Hypothalamus (tissue), 51 donors: ENCODE measurements around the gene PLAC1.
A peak's percentile ranks its signal among the peaks of the same experiment; 100 is the strongest.

ENCODE experiments used
- DNase-seq, 51 donors: peaks; one replicate each; lab custom pipeline; 2025; lab: John Stamatoyannopoulos, UW

Gene PLAC1

DNA sequence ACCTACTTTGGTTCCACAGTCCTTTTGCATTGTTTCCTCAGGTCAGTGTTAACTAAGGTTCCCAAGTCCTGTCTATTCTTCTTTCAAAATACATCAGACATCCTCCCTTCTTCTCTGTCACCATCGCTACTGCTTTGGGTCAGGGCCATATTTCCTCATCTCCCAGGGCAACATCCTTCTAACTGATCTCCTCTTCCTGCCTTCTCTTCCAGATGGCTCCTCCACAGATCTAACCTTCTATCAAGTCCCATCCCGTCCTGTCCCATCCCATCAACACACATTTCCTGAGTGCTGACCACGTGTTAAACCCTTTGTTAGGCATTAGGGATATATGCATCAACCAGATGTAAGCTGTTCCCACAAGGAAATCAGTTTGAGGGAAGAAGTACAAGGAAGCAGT is 25.9 kb downstream of the PLAC1 start:
- DNase-seq: no peak

DNA sequence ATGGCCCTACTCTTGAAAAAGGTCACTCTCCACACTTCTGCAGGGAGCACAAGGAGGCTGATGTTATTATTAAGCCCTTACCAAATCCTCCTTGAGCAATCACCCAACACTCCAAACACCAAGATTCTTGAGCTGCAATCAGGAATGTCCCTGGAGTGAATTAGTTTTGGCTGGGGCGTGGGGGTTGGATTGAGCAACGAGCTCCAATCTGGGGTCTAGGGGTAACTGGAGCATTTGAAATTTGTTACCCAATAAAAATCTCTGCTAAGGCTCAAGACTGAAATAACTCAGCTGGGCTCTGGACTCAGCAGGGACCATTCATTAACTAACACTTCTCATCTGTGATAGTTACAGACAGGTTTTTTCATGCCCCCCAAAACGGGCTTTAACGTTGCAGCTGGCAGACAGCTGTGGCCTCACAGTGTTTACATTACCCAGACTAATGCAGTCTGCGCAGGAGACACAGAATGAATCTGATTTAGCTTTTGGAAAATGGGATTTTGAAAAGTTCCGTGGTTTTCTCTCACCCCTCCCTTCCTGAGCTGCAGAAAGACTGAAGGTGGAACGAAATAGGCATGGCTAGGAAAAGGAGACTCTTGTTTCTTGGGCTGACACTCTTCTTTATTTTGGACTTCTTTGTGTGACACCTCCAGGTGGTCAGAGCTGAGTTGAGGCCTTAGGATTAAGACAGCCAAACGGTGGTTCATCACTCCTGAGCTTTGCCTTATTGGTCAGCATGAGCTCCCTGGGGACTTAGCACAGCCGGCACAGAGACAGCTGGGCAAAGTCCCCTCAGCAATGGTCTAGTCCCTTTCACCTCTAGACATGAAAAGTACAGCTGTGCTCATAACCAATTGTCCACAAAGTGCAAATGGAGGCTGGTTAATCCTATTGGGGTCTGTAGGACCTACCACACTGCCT is 26.6 kb downstream of the PLAC1 start:
- DNase-seq: no peak

DNA sequence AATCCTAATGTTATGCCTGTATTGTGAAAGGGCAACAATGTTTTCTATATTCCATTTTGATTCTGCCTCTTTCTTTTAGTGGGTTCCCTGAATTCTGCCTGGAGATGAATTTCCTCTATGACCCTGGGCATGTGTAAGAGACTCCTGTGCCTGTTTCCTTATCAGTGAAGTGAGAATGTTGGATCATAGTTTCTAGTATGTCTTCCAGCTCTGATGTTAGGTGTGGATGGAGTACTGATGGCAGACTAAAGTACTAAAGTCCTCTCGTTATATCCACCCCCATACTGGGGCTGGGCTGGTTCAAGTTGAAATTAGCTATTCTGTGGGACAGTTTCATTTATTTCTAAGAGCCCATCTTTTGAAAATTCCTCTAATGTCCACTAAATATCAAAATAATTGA is 29.6 kb downstream of the PLAC1 start:
- DNase-seq: no peak

DNA sequence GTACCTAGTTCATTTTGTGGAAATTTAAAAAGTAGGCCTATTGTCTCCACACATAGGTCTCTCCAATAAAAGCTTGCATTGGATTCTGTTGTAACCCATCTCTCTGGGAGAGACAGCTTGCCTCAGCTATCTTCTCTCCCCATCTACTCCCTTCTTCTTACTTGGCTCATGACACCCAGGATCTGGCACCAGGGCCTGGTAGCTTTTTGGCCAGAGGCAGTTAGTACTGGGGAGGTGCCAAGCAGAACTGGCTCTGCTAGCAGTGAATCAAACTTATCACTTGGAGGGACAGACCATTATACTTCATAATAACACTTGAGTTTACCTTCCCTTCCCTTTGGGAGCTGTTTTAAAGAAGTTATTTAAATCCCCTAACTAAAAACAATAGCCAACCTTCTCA is 31.8 kb downstream of the PLAC1 start:
- DNase-seq: no peak

DNA sequence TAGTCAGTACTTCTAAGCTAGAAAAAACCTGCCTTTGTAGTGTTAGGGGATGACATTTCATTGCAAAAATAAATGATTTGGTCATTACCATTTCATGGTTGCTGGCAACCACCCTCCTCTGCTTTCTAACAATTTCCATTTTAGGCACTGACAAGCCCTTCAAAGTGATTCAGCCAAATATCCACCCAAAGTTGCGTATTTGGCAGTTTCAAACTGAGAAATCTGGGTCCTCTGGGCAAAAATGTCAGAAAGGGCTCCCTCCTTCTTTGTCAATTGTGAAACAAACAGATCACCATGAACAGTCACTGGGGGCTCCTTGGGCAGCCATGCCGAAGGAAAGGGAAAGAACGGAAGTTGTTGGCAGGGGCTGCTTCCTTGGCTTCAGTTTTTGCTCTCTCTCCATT is 33.0 kb downstream of the PLAC1 start:
- peak in 1 of 51 donors; percentile 0 for DNase-seq

DNA sequence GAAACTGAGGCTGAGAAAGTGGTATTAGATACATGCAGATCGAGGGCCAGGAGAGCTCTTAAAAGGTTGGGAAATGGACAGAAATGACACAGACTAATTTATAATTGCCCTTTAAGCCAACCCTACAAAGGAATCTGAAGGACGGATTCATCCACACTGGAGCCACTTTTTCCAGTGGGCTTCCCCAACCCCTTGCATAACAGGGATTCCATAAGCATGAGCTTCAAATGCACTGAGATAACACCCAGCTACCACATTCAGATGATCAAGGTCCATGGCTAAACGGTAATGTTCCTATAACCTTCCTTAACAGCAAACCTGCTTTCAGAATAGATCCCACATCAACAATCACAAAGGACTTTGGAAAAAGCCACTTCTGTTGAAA is 34.2 kb downstream of the PLAC1 start:
- no peak for DNase-seq

DNA sequence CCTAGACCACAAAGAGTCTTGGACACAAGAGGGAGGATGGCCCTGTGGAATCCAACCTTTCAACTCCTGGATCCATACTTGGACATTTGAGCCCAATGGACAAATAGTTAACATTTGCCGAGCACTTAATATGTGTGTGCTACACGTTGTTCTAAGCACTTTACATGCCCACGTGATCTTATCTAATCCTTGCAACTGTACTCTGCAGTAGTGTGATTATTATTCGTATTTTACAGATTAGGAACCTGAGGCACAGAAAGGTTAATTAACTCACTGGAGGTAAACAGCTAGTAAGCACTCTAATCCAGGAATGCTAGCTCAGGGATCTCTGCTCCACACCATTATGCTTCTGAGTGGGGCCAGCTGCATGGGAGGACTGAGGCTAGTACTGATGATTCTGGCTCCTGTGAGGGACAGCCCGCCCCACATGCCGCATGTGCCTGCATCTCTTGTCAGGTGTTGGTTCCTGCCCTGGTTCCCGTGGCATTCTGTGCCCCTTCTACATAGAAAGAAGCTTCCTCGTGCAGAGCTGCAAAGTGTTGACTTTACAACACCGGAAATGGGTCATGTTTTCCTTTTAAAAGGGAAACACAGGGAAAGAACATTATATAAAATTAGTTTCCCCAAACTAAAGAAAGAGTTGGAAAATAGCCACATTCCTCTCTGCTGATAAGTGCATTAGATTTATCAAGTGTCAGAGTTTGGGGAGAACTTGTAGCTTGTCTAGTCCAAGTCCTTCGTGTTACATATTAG is 34.8 kb downstream of the PLAC1 start:
- no peak for DNase-seq

DNA sequence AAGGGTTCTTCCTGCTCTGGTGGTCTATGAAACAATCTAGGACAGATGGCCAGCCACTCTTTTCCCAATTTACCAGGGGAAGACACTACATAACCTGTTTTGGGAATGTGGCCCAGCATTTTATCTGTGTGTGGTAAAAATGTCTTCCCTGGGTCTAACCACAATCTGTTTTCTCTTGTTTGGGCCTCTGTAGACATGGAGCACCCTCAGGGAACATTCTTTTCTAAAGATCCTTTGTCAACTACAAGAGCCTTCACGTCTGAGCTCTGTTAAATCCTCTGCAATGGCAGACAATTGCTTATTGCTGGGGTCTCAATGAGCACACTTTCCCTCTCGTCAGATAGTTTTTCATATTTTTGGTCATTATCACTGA is 35.5 kb downstream of the PLAC1 start:
- DNase-seq: no peak

DNA sequence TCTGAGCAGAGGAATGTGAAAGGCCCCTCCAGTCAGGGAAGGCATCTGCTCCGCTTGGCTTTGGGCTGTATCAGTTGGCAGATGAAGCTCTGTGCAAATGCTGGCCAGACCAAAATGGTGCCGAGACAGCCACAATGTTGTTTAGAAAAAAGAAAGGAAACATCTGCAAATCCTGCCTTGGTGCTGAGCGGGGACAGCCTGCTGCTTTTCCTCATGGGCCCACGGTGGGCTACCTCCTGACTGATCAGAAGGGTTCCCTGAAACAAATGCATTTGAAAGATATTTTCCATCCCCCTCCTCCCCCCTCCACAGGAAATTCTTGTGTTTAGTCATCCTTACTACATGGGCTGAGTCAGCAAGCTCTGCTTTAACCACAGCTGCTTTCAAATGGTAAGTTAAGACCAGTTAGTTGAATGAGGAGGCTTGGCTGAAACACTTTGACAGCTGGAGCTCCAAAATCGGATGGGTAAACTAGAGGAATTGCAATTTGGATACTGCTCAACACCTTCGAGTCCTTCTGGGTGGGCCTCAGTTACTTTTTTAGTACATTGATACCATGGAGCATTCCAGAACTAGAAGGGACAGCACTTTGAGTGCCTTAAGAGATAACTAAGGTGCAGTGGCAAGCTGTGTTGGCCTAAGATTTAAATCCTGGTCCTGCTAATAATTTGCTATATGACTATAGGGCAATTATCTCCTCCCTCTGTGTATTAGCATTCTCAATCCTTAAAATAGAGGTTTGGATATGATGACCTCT is 36.0 kb downstream of the PLAC1 start:
- no peak for DNase-seq

DNA sequence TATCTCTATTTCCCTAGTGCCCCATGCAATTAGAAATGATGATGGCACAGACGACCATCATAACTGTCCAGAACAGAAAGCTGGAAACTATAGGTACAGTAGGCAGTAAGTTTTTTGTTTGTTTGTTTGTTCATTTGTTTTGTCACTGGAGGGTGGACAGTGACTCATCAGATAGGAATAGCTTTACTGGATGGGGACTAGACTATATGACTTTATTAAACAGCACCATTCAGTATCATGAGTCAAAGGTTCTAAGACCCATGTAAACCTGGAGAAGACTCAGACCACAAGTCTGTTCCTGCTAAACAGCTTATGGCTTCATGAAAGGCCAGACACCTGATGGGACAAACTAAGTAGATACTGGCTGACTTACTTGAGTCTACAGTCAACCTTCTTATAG is 38.4 kb downstream of the PLAC1 start:
- DNase-seq: no peak

DNA sequence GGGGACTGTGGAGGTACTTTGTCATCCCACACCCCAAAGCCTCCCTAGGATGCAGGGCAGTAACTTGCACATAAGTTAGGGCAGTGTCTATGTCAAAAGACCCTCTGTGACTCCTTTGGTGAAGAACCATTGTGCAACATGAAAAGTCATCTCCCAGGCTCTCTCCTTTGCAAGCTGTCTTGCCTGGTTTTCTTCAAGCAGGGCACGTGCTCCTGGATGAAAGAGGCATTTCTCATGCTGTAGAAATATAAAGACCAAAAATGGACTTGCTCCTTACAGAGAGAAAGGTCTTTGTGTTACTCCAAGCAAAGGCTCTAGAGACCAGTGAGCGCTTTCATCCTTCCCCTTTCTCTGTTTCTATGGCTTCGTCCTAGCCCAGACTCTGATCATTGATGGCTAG is 44.9 kb downstream of the PLAC1 start:
- DNase-seq: no peak

DNA sequence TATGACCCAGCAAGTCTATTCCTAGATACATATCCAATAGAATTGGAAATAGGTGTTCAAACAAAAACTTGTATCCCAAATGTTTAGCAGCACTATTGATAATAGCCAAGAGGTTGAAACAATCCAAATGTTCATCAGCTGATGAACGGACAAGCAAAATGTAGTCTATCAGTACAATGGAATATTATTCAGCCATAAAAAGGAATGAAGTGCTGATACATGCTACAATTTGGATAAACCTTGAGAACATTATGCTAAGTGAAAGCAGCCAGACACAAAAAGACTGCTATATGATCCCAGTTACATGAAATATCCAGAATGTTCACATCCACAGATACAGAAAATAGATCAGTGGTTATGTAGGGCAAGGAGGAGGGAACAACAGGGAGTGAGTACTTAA is 50.1 kb downstream of the PLAC1 start:
- DNase-seq: no peak

DNA sequence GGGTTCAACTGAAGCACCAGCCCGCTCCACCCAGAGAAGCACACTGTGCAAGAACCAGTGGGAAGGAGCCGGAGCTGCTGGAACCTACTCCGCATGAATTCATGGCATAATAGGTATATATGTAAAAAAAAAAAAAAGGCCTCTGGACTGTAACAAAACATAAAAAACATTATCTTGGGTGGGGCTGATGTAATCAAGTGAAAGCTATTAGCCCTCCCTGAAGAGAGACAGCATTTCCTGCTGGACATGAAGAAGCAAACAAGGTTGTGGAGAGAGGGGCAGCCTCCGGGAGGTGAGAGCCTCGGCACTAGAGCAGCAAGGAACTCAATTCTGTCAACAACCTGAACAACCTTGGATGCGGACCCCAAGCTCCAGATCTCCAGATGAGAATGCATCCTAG is 50.7 kb downstream of the PLAC1 start:
- DNase-seq: no peak

DNA sequence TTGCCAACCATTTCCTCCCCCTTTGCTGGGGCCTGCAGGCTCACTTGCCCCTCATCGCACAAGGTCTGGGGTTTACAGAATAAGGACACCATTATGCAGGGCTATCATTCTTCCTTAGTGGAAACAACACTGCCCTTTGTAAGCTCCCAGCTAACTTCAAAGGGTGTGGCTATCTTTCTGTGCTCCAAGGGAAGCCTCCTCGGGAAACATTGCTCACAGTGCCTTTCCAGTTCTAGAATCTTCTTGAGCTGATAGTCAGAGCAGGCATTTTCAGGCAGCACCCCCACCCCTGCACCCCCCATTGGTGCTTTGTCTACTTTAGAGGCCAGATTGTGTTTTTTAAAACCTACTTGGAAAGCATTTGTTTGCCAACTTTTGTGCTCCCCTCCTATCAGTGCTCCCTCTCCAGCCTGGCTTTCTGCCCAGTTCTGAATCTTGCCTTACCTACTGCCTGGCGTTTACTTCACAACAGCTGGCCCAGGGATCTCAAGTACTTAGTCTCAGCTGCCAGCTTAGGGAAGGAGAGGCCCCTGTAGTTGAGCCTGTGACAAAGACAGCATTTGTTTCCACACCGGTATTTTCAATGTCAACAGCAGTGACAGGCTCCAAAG is 53.5 kb downstream of the PLAC1 start:
- DNase-seq: no peak

DNA sequence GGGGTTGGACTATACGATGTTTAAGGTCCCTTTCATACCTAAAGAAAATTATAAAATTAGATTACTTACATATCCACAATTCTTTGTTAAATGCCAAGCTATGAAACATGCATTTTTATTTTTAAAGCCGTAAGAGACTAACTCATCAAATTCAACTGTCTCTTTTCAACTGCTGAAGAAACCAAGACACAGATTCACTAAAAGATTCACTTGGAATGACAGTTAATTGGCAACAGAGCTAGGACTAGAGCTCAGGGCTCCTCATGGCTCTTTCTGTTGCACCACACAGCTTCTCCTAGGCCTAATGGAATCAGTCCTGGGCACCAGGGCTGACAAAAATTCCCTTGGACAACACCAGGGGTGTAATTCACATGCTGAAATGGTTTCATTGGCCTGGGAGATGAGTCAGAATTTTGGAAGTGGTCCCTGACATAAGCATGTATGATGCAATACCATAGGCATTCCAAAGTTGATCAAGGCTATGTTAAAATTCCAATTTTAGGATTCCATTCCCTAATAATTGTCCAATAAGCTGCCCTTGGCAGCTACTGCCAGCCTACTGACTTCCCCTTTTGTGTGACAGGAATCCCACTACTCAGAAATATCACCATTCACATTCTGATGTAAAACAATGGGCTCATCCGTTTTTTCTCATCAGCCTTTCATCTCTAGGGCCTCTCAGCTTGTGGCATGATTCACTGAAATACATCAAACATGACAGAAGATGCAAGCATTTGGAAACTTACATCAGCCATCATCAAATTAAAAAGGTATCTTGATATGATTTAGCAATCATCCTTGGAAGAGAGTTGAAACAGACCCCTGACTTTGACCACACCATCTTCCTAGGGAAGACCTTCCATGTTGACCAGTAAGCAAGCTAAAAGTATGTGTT is 54.2 kb downstream of the PLAC1 start:
- DNase-seq: no peak

DNA sequence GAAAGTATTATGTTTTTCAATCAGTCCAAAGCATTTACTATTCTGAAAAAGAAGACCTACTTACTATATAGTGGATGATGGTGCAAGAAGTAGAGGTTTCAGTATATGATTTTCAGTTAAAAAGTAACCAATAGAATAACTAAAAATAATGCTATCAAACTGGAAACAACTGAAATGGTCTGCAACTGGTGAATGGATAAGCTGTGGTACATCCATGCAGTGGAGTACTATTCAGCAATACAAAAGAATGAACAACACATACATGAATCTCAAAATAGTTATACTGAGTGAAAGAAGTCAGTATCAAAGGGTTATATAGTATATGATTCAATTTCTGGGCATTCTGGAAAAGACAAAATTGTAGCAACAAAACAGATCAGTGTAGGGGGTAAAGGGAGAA is 55.9 kb downstream of the PLAC1 start:
- no peak for DNase-seq

DNA sequence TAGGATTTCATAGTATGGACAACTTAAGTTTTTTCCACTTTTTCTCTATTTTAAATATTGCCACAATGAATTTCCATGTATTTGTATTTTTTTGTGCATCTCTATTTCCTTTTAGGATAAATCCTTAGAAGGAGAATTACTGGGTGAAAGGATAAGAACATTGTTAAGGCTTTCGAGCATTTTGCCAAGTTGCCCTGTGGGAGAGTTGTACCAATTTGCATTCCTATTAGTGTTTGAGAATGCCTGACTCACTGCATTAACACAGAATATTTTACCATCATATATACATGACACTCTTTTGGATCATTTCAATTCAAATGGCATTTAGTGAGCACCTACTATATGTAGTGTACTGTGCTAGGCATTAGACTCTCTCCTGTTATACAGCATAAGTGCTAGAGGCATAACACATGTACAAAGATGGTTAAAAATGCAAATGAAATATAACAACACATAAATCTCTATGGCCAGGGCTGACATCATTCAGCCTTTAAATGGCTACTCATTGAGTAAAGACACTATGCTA is 57.0 kb downstream of the PLAC1 start:
- DNase-seq: no peak

DNA sequence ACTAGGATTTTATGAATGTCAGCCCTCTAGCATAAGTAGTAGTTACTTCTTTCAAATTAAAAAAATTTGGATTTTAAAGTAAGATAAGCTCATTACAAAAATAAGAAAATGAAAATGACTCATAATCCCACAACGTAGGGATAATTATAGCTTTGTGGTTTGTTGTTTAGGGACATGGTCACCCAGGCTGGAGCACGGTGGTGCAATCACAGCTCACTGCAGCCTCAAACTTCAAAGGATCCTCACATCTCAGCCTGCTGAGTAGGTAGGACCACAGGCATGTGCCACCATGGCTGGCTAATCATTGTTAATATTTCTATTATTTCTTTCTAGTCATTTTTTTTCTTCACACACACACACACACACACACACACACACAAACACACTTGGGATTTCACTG is 57.6 kb downstream of the PLAC1 start:
- no peak for DNase-seq

DNA sequence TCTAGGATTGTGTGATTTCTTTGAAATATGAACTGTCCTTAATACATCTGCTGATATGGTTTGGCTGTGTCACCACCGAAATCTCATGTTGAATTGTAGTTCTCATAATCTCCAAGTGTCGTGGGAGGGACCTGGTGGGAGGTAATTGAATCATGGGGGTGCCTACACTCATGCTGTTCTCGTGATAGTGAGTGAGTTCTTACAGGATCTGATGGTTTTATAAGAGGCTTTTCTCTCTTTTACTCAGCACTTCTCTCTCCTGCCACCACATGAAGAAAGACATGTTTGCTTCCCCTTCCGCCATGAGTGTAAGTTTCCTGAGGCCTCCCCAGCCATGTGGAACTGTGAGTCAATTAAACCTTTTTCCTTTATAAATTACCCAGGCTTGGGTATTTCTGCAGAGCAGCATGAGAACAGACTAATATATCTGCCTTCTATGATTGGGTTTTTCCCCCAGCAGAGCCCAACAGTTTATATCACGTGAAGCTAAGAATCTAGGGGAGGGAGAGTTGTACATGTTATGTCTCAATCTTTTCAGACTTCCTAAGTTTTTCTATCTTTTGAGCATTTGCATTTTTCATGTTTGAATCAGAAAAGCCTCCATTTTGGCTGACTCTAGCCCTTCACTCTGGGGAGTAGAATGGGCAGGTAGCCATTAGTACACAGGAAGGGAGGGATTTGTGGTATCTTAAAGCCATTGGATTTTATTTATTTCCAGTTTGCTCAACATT is 58.9 kb downstream of the PLAC1 start:
- DNase-seq: no peak
